ENCODE data around the gene ZBTB5. TPM values are rescaled to one million over a fixed set of nuclear protein-coding genes. Genes with fewer than 3 reads are reported as not detected.

Gene ZBTB5
- total and polyA plus RNA-seq, 9 donors: 12.6 to 18.2 (median 15.0) TPM

- no peak overlapping the region for H3K4me3 ChIP-seq (ENCODE audit: low read length)
- no peak overlapping the region for H3K27ac ChIP-seq (ENCODE audit: low read length)
- WGBS (ENCODE audit: insufficient coverage): 38% methylated on average over 7 of the region's 12 CpGs
- no peaks in the 10 kb centered on the region for H3K36me3 ChIP-seq (ENCODE audit: control insufficient read depth, insufficient read depth, low read length)
- H3K4me1 ChIP-seq (ENCODE audit: control insufficient read depth, insufficient read depth, low read length): no peaks in the 10 kb centered on the region
- no peaks in the 10 kb centered on the region for H3K9me3 ChIP-seq (replicated peaks; ENCODE audit: control insufficient read depth, low read depth, low read length)
- no peak for DNase-seq
- no peaks in the 10 kb centered on the region for H3K27me3 ChIP-seq (ENCODE audit: control insufficient read depth, insufficient read depth, low read length)
Observed at GRCh38 chr9:37395229-37395628, 70.0 kb downstream of the ZBTB5 start.

GRCh38 chr9:37392272-37392671 is 73.0 kb downstream of the ZBTB5 start:
- Histone ChIP-seq H3K9me3 (replicated peaks; ENCODE audit: control insufficient read depth, low read depth, low read length) (no peaks in the 10 kb centered on the region), H3K4me1 (ENCODE audit: control insufficient read depth, insufficient read depth, low read length) (no peaks in the 10 kb centered on the region), H3K4me3 (ENCODE audit: low read length) (no peak overlapping the region), H3K27me3 (ENCODE audit: control insufficient read depth, insufficient read depth, low read length) (no peaks in the 10 kb centered on the region), H3K27ac (ENCODE audit: low read length) (no peak overlapping the region), H3K36me3 (ENCODE audit: control insufficient read depth, insufficient read depth, low read length) (no peaks in the 10 kb centered on the region)
- no peak for DNase-seq
- WGBS (ENCODE audit: insufficient coverage): no CpG with 5 or more reads among the region's 8 CpGs

DNA sequence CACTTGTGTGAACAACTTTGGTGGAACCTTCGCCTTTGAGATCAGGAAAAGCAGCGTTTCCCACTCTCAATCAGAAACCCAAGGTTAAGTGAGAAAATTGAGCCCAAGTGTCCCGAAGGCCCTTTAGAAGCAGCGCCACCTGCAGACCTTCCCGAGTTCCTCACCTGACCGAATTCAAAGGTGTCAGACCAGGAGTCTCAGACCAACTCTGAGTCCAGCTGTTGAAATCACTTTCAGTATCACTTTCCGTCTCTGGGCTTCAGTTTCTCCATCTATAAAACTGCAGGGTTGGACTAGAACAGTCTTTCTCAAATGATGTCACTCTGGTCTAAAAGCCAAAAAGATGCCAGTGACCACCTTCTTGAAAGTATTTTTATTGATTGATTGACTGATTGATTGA is 74.5 kb downstream of the ZBTB5 start:
- WGBS (ENCODE audit: insufficient coverage): 18% methylated on average over 5 of the region's 7 CpGs
- no peaks in the 10 kb centered on the region for H3K27me3 ChIP-seq (ENCODE audit: control insufficient read depth, insufficient read depth, low read length)
- H3K4me3 ChIP-seq (ENCODE audit: low read length): no peak overlapping the region
- no peaks in the 10 kb centered on the region for H3K36me3 ChIP-seq (ENCODE audit: control insufficient read depth, insufficient read depth, low read length)
- H3K4me1 ChIP-seq (ENCODE audit: control insufficient read depth, insufficient read depth, low read length): no peaks in the 10 kb centered on the region
- no peak overlapping the region for H3K27ac ChIP-seq (ENCODE audit: low read length)
- no peaks in the 10 kb centered on the region for H3K9me3 ChIP-seq (replicated peaks; ENCODE audit: control insufficient read depth, low read depth, low read length)
- DNase-seq: no peak

Other genes with a start within 250 kb of the ZBTB5 start
- 134 TPM for gene GRHPR, start 42.8 kb downstream of the ZBTB5 start, total RNA-seq
- gene GRHPR, start 42.8 kb downstream of the ZBTB5 start, polyA plus RNA-seq (ENCODE audit: insufficient read depth in 1 of 8, insufficient read length in 8 of 8, low replicate concordance in 1 of 8): 100 to 1,000 TPM; 108 to 133 (median 119) TPM
- gene POLR1E, start 20.5 kb upstream of the ZBTB5 start, total RNA-seq: 32.0 TPM
- 10 to 100 TPM; 25.3 to 34.8 (median 30.9) TPM for gene POLR1E, start 20.5 kb upstream of the ZBTB5 start, polyA plus RNA-seq (ENCODE audit: insufficient read depth in 1 of 8, insufficient read length in 8 of 8, low replicate concordance in 1 of 8)
- 24.5 TPM for gene FBXO10, start 110.9 kb upstream of the ZBTB5 start, total RNA-seq
- 10 to 100 TPM; 23.9 to 42.1 (median 33.2) TPM for gene FBXO10, start 110.9 kb upstream of the ZBTB5 start, polyA plus RNA-seq (ENCODE audit: insufficient read depth in 1 of 8, insufficient read length in 8 of 8, low replicate concordance in 1 of 8)
- gene TOMM5, start 127.1 kb upstream of the ZBTB5 start, total RNA-seq: 114 TPM
- 10 to 100 TPM; 68.9 to 95.7 (median 84.4) TPM for gene TOMM5, start 127.1 kb upstream of the ZBTB5 start, polyA plus RNA-seq (ENCODE audit: insufficient read depth in 1 of 8, insufficient read length in 8 of 8, low replicate concordance in 1 of 8)
- 7.6 TPM for gene FRMPD1, start 185.5 kb upstream of the ZBTB5 start, total RNA-seq
- 10 to 100 TPM in 5 of 8 donors, 1 to 10 TPM in 3; 6.7 to 12.5 (median 10.8) TPM for gene FRMPD1, start 185.5 kb upstream of the ZBTB5 start, polyA plus RNA-seq (ENCODE audit: insufficient read depth in 1 of 8, insufficient read length in 8 of 8, low replicate concordance in 1 of 8)